Heart right ventricle (tissue), 16 donors: ENCODE measurements around the gene IFT81. TPM values are rescaled to one million over a fixed set of nuclear protein-coding genes. Genes with fewer than 3 reads are reported as not detected.

Source experiments
- ATAC-seq, 8 donors: fragments of 200-7000 bp; cut with Tn5 transposase; one replicate each; pipeline ENCODE4 v1.9.1; 2020; ENCODE audit warnings: mild to moderate bottlenecking in 8 of 8, moderate library complexity in 8 of 8, moderate number of reproducible peaks in 1 of 8
- DNase-seq, 2 donors: peaks; one replicate each; pipeline ENCODE4 v3.0.0-alpha.2; 2020
- H3K27ac ChIP-seq, 10 donors: fragments of 200-600 bp; sonication (generic) in 2 of 10; one replicate each; pipeline versions ENCODE4 v1.5.0 to v1.8.0; 2020 to 2022; ENCODE audit warnings: mild to moderate bottlenecking in 3 of 10
- H3K27me3 ChIP-seq, 7 donors: fragments of 200-600 bp; one replicate each; pipeline ENCODE4 v1.8.0; 2021 to 2022; ENCODE audit warnings: mild to moderate bottlenecking in 2 of 7
- H3K36me3 ChIP-seq, 9 donors: fragments of 200-600 bp; sonication (generic) in 1 of 9; one replicate each; pipeline versions ENCODE4 v1.5.0 to v1.8.0; 2020 to 2022; ENCODE audit warnings: mild to moderate bottlenecking in 2 of 9
- H3K4me1 ChIP-seq, 9 donors: fragments of 200-600 bp; sonication (generic) in 1 of 9; one replicate each; pipeline versions ENCODE4 v1.5.0 to v1.8.0; 2020 to 2022; ENCODE audit warnings: mild to moderate bottlenecking in 4 of 9
- H3K4me3 ChIP-seq, 10 donors: fragments of 200-600 bp; sonication (generic) in 2 of 10; one replicate each; pipeline versions ENCODE4 v1.5.0 to v1.8.0; 2020 to 2022; ENCODE audit warnings: mild to moderate bottlenecking in 7 of 10, moderate library complexity in 2 of 10
- H3K9me3 ChIP-seq, 11 donors: fragments of 200-600 bp in 10 of 11; sonication (generic) in 2 of 11; one replicate each; pipeline versions ENCODE4 v1.5.0 to v1.8.0; 2013 to 2022; ENCODE audit warnings: mild to moderate bottlenecking in 2 of 11, control low read depth in 1 of 11, moderate library complexity in 1 of 11
- CTCF ChIP-seq, 9 donors: fragments of 200-600 bp; sonication (generic) in 2 of 9; IDR thresholded peaks; one replicate each; pipeline versions ENCODE4 v1.5.0 to v1.8.0; 2021 to 2022; ENCODE audit warnings: antibody characterized with exemption in 9 of 9, mild to moderate bottlenecking in 5 of 9, moderate library complexity in 1 of 9
- WGBS, 2 donors: extraction: QIAGEN DNeasy Blood & Tissue Kit; methylation state at CpG; one replicate each; pipeline ENCODE4 v1.1.7; 2013; ENCODE audit warnings: inconsistent platforms in 1 of 2; 5-methylcytosine and 5-hydroxymethylcytosine counted together
- intact Hi-C, 10 donors: fragments of 100-400 bp; cut with DNase I; formaldehyde crosslinking; loops; one replicate each; pipeline versions ENCODE4 v1.11.1 to v1.14.2; 2022
- polyA plus RNA-seq, 2 donors: library from polyadenylated mRNA; stranded (reverse); fragments of 200-250 nt; gene quantifications; one replicate each; pipeline ENCODE4 v1.2.3, GENCODE V29; 2013
- total RNA-seq, 10 donors: library from RNA; stranded (reverse); fragmentation: NEBNext Ultra II Directional in 3 of 10; extraction: Animal tissue kit (Norgen Biotek cat#: 25700) in 3 of 10; gene quantifications; one replicate each; pipeline versions ENCODE4 v1.2.1 to v1.2.4, GENCODE V29; 2021 to 2023
- donor health status: Arrhythmogenic right ventricular cardiomyopathy.
- donor health status: ischemic (EF 13 %, LVEDD 7.1; RV severe dilation, severe dysfunction).
- donor health status: healthy with polysubstance abuse.
- donor health status: DM: no; HTN: yes; CAD: no.
- donor health status: DM: no; HTN: no; CAD: no.
- donor health status: ischemic (EF 25% LVEDD 6.9; RV normal size, moderate dysfunction).
- donor health status: ischemic (EF 25% LVEDD 5.7; RV mildly dilated, moderate dysfunction).
- donor health status: healthy.
- donor health status: DM: yes; HTN: yes; CAD: no.
- donor health status: Ischemic cardiomyopathy.
- donor health status: ischemic (EF 35%, LVEDD 5.7; RV mildly dilated, moderate dysfunction).
- donor health status: nonischemic (EF 11% LVEDD 7.7; RV severe dilation, severe dysfunction).
- donor health status: DM: yes; HTN: yes; CAD: no.
- donor health status: PGD.
- donor health status: ischemic (EF 29% LVEDD 5.4; RV normal size, mild dysfunction).
- donor health status: nonischemic (EF 23%, LVEDD 6.1; RV moderate dilation, normal function).

The IFT81 gene
- total and polyA plus RNA-seq, 12 donors = 5.1 to 11.7 (median 8.3) TPM

GRCh38 chr12:110100315-110100970, 23.7 kb upstream of the IFT81 start:
- H3K36me3 ChIP-seq = no peaks in the 10 kb centered on the region
- peaks cover 0 to 17% (median 6%) of the 10 kb centered on the region in 9 donors for H3K4me1 ChIP-seq
- peak; percentile 60 to 82 (median 72) for ATAC-seq
- peak overlapping the region in 2 of 10 donors; percentile 18 to 39 for H3K27ac ChIP-seq
- H3K4me3 ChIP-seq = no peak overlapping the region
- DNase-seq = peak; percentile 34 to 70
- no peaks in the 10 kb centered on the region for H3K9me3 ChIP-seq
- no peaks in the 10 kb centered on the region for H3K27me3 ChIP-seq
- peak; percentile 84 to 95 (median 90) for TF ChIP-seq CTCF (IDR thresholded peaks at IDR 0.05)
- WGBS, 2 donors = 53 to 54% methylated on average over 8 of the region's 8 CpGs
- intact Hi-C loops = loop anchor here in 8 of 10 donors (1.0 to 10.0 kb wide), 11 partner anchors 82 to 784 kb away; partner anchors contain the start of gene ATP2A2 (in 3 of the 8)

GRCh38 chr12:110102255-110102654, 21.9 kb upstream of the IFT81 start:
- peak in 7 of 9 donors; percentile 14 to 45 (median 32) for TF ChIP-seq CTCF (IDR thresholded peaks at IDR 0.05)
- Histone ChIP-seq H3K27ac (no peak overlapping the region), H3K4me1 (peaks cover 0 to 19% (median 6%) of the 10 kb centered on the region in 9 donors), H3K9me3 (no peaks in the 10 kb centered on the region), H3K27me3 (no peaks in the 10 kb centered on the region), H3K36me3 (no peaks in the 10 kb centered on the region), H3K4me3 (no peak overlapping the region)
- 89% methylated on average over 3 of the region's 3 CpGs for whole genome bisulfite sequencing, 2 donors
- intact Hi-C loops = loop anchor here in 8 of 10 donors (2.0 to 10.0 kb wide), 9 partner anchors 80 to 783 kb away; partner anchors contain the start of gene ATP2A2 (in 3 of the 8)
- DNase-seq = no peak
- ATAC-seq = peak in 4 of 8 donors; percentile 15 to 53 (median 37)

GRCh38 chr12:110104188-110105094, 19.7 kb upstream of the IFT81 start:
- DNase-seq (no peak), ATAC-seq (no peak)
- intact Hi-C loops = loop anchor here in 8 of 10 donors (5.0 to 10.0 kb wide), 9 partner anchors 78 to 780 kb away; partner anchors contain the start of gene ATP2A2 (in 3 of the 8)
- 83 to 87% methylated on average over 14 of the region's 14 CpGs for WGBS, 2 donors
- peaks cover 8 to 41% (median 27%) of the 10 kb centered on the region in 9 donors for H3K4me1 ChIP-seq
- H3K36me3 ChIP-seq = no peaks in the 10 kb centered on the region
- no peaks in the 10 kb centered on the region for H3K9me3 ChIP-seq
- H3K27ac ChIP-seq = peak overlapping the region in 5 of 10 donors; percentile 42 to 71 (median 49)
- no peak overlapping the region for H3K4me3 ChIP-seq
- no peaks in the 10 kb centered on the region for H3K27me3 ChIP-seq
- TF ChIP-seq CTCF (IDR thresholded peaks at IDR 0.05) = no peak

DNA sequence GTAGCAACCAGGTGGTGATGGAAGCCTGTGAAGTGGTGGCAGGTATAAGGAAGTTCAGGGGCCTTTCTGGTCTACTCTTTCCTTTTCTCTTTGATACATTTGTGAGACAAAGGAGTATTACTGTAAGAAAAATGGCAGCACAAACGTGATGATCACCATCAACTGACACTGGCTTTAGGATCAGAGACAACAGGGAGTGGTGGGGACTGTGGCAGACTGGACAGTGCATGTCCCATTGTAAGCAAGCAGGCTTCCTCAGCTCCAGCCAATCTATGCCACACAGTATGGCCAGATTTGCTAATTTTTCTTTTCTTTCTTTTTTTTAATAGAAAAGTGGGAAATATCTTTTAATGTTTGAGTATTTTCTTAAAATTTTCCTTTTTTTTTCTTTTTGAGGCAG, 19.0 kb upstream of the IFT81 start:
- H3K27ac ChIP-seq = peak overlapping the region in 5 of 10 donors; percentile 27 to 71 (median 49)
- no peaks in the 10 kb centered on the region for H3K36me3 ChIP-seq
- no peaks in the 10 kb centered on the region for H3K9me3 ChIP-seq
- no peaks in the 10 kb centered on the region for H3K27me3 ChIP-seq
- no peak for TF ChIP-seq CTCF (IDR thresholded peaks at IDR 0.05)
- no peak for ATAC-seq
- intact Hi-C loops = loop anchor here in 6 of 10 donors (5.0 to 10.0 kb wide), 5 partner anchors 117 to 780 kb away; partner anchors contain the start of gene ATP2A2 (in 2 of the 6)
- no peak overlapping the region for H3K4me3 ChIP-seq
- no peak for DNase-seq
- H3K4me1 ChIP-seq = peaks cover 8 to 45% (median 30%) of the 10 kb centered on the region in 9 donors
- 69 to 90% methylated on average over 1 of the region's 1 CpG for WGBS, 2 donors
